Measurements from ENCODE around the gene C14orf39. TPM values are rescaled to one million over a fixed set of nuclear protein-coding genes. Genes with fewer than 3 reads are reported as not detected.

Gene C14orf39
- total RNA-seq, 1 donor from 2014 or later, result 1.2 TPM

GRCh38 chr14:60512126-60512525, 26.3 kb upstream of the C14orf39 start:
- H3K4me3 ChIP-seq (ENCODE audit: low read depth, low read length), result no peak overlapping the region
- TF ChIP-seq, protein P1, sequence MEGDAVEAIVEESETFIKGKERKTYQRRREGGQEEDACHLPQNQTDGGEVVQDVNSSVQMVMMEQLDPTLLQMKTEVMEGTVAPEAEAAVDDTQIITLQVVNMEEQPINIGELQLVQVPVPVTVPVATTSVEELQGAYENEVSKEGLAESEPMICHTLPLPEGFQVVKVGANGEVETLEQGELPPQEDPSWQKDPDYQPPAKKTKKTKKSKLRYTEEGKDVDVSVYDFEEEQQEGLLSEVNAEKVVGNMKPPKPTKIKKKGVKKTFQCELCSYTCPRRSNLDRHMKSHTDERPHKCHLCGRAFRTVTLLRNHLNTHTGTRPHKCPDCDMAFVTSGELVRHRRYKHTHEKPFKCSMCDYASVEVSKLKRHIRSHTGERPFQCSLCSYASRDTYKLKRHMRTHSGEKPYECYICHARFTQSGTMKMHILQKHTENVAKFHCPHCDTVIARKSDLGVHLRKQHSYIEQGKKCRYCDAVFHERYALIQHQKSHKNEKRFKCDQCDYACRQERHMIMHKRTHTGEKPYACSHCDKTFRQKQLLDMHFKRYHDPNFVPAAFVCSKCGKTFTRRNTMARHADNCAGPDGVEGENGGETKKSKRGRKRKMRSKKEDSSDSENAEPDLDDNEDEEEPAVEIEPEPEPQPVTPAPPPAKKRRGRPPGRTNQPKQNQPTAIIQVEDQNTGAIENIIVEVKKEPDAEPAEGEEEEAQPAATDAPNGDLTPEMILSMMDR (conservative IDR thresholded peaks at IDR 0.05; ENCODE audit: low read depth, low read length), result no peak
- no peak for DNase-seq (ENCODE audit: low read depth)

GRCh38 chr14:60510951-60511599, 25.2 kb upstream of the C14orf39 start:
- H3K4me3 ChIP-seq (ENCODE audit: low read depth, low read length), result no peak overlapping the region
- DNase-seq (ENCODE audit: low read depth), result no peak
- TF ChIP-seq, protein P1 (conservative IDR thresholded peaks at IDR 0.05; ENCODE audit: low read depth, low read length), result no peak

DNA sequence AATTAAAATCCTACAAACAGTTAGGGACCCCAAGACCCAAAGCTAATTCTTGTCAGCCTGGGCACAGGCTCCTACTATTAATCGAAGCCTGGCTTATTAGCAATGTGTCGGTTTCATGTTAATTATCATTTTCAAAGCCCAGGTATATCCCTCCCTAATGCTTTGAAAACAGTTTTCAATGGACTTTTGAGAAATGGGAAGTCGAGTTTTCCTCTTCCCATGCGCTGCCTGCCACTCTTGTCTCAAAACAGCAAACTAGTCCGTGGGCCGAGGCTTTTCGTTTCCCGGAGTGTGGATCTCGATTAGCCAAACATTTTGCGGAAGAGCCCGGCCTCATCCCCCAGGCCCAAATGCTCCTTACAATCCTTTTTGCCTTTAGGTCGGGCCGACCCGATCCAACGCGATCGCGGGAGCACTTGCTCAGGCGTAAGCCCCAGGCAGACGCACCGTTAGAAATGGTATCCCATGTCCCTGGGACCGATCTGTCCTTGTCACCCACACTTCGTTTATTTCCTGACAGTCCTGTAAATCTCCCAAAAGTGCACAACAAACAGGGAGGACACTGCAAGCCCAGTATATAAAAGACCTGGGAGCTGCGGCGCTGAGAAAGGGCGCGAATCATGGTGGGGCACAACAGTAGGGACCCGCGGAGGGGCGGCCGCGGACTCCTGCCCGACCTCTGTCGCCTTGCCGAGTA, 24.5 kb upstream of the C14orf39 start:
- no peak overlapping the region for H3K4me3 ChIP-seq (ENCODE audit: low read depth, low read length)
- no peak for DNase-seq (ENCODE audit: low read depth)
- TF ChIP-seq, protein P1 (conservative IDR thresholded peaks at IDR 0.05; ENCODE audit: low read depth, low read length), result no peak

- TF ChIP-seq, protein P1 (conservative IDR thresholded peaks at IDR 0.05; ENCODE audit: low read depth, low read length), result no peak
- DNase-seq (ENCODE audit: low read depth), result no peak
- no peak overlapping the region for H3K4me3 ChIP-seq (ENCODE audit: low read depth, low read length)
Measured at GRCh38 chr14:60509438-60510253, 23.8 kb upstream of the C14orf39 start.

GRCh38 chr14:60508707-60509437, 23.0 kb upstream of the C14orf39 start, which contains the start of gene SIX6:
Gene SIX6, plus strand, starts transcription at chr14:60509146. Its CDS starts 253 bp downstream, at chr14:60509399.
- no peak for DNase-seq (ENCODE audit: low read depth)
- H3K4me3 ChIP-seq (ENCODE audit: low read depth, low read length), result no peak within 1 kb of the TSS
- TF ChIP-seq, protein P1 (conservative IDR thresholded peaks at IDR 0.05; ENCODE audit: low read depth, low read length), result no peak

- DNase-seq (ENCODE audit: low read depth), result no peak
- no peak overlapping the region for H3K4me3 ChIP-seq (ENCODE audit: low read depth, low read length)
- TF ChIP-seq, protein P1 (conservative IDR thresholded peaks at IDR 0.05; ENCODE audit: low read depth, low read length), result no peak
Measured at GRCh38 chr14:60508363-60508706, 22.5 kb upstream of the C14orf39 start.

Data from epithelial cell of proximal tubule (primary cell).